Dedifferentiated amniotic fluid mesenchymal stem cell (primary cell): ENCODE data around the gene FHIT.
"Not testable (repeated sequence)": the region's sequence is repeated elsewhere in the genome, so short reads cannot be mapped to it uniquely, and the experiment has no call there.

Experiments
- DNase-seq: peaks from one replicate; pipeline ENCODE4 v3.0.0-alpha.2; 2016; ENCODE audit errors: extremely low spot score

The FHIT gene

DNA sequence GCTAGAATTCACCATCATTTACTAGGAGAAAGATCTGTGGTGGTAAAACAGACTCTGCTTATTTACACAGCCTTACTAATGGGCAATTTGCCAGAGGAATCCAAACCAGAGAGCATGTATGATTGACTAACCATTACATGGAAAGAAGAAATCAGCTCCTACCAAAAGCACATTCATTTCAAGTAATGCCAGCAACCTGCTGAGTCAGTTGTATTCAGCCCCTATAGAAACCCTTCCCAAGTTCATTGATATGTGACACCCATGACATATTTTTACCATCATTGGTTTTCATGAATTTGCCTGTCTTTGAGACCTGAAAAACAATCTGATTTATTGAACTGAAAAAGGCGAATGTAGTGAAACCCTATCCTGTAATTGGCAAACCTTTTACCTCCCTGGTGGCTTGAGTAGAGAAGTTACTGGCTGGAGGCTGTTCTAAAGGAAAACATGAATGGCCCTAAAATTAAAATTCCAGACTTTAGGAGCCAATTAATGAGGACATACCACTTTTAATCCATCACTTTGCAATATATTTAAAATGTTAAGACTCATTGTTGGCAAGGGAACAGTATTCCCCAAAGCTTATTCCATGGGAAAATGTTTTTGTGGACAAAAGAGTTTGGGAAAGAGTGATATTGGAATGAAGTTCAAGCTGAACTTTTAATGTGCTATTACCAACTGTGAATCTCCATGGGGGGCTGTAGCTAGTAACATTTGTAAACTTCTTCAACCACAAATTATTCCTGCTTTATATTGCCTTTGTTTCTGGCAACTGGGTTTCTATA is 542.9 kb downstream of the FHIT start:
- no peak for DNase-seq

DNA sequence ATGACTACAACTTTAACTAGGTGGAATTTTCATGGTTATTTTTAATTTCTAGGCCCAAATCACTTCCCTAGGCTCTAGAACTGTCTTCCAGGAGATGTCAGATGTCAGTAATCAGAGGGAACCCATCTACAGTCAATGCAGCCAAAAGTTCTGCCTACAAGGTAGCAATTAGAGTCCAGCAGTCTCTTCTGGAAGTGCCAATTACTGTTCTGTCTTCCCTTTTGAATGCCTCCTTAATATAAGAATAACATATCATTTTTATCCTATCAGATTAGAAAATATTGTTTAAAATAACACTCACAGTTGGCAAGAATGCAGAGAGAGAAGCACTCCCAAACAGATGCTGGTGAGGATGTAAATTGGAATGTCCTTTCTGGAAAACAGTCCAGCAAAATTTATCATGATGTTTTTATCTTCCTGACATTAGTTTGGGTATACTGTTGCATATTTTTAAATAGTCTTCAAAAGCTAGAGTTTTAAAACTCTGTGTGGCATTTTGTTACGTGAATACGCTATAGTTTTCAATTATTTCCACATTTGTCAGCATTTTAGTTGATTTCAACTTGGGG is 543.7 kb downstream of the FHIT start:
- DNase-seq, result no peak

DNA sequence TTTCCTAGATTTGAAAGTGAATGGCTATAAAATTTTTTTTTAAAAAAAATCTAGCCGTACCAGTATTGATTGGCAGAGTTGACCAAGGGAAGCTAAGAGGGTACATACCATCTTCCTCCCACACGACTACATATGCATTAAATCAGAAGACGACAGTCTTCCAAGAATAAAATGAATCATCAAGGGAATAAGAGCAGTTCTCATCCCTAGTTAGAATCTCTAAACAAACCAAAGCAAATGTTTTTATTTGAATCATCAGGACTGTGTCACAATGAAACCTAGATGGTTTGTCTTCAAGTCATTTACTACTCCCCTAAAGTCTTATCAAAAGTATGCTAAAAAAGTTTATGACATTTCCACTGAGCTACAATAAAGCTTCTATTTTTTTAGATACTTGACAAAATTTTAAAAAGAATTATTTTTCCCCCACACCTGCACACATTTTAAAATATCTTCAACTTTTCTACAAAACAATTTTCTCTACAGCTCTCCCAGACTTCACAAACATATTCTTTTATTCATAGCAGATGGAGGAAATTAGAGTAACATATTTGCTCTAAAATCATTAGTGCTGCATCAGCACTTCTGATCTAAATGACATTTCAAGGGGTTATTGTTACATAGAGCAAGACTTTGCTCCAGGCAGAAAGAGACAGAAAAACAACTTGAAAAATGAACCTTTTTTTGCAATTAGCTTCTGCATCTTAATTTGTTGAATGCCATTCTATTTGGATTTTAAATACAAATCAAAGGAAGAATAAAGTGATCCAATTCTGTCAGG is 547.1 kb downstream of the FHIT start:
- DNase-seq, result no peak

DNA sequence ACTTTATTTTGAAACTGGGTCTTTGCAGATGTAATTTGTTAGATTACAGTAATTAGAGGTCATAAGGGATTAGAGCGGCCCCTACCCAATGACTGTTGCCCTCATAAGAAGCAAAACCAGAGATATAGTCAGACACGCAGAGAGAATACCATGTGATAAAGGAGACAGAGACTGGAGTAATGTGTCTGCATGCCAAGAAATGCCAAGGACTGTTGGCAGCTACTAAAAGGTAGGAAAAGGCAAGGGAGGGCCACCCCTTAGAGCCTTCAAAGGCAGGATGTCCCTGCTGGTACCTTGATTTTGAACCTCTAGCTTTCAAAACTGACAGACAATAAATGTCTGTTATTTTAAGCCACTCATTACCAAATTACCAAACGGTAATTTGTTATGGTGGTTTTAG is 548.2 kb downstream of the FHIT start:
- DNase-seq, result no peak

DNA sequence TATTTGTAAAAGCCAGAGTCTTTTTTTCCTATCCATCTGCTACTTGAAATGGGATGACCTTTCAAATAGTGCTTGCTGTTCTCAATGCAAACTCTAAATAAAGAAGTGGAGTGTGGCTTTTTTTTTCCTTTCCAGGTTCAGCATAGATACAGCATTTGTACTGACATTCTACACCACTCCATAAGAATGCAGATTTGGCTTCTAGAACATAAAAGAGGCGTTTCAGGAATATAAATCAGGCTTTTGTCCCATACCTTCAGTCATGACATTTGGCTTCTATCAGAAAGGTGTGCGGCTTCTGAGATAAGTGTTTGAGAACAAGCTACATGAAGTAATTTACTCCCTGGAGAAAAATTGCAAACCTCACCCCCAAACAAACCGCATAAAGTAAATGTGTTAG is 553.1 kb downstream of the FHIT start:
- DNase-seq, result no peak

DNA sequence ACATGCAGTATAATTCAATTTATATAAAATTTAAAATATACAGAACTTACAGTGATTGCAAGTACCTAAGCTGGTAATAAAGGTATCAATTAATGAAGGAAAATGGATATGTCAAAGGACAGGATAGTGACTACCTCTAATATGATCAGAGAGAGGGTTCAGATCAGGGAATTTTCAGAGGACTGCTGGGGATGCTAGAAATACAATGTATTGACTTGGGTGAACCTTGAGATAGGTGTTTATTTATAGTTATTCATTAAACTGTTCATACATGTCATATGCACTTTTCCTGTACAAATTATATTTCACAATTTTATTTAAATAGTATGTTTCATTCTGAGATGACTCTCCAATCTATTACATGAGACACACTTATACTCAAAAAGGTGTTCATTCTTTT is 554.1 kb downstream of the FHIT start:
- DNase-seq, result no peak

DNA sequence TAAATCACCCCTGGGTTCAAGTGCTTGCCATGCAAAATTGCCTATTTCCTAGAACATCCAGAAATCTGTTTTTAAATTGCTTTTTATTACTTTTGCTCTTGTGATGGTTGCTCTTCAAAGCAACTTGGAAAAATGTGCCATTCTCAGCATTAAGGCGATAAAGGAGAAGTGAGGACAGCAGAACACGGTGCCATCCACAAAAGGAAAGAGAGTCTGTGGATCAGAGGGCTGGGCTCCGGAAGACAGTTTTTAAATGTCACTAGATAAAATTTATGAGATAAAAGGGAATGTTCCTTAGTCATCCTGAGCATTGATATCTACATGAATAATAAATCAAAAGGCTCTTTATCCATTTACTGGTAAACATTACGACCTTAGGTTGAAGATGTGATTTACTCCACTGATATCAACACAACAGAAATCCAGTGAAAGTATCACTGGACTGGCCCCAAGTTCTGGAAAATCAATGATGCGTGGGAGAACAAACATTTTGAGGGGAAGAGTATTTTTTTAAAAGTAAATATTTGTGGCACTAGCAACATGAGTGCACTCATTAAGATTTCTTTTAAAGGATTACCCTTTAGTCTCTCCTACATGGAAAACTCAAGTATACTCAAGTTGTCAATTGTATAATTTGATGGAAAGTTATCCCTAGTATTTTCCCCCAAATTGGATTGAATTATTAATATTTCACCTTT is 554.7 kb downstream of the FHIT start:
- no peak for DNase-seq

DNA sequence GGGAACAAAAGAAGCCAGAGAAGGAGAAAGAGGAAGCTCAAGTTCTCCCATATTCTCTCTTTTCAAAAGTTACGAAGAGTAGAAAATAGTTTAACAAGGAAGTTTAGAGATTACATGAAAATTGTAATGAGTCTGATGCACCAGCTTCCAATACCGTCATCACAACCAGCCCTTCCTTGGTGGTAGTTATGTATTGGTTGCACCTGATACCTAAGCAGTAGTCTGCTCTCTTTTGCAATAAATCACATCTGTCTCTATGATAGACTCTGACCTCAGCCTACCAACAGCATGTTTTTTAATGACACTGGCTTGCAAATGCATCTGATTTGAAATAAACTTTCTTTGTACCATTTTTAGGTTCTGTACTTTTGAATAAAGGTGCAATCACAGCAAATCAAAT is 575.8 kb downstream of the FHIT start:
- no peak for DNase-seq

DNA sequence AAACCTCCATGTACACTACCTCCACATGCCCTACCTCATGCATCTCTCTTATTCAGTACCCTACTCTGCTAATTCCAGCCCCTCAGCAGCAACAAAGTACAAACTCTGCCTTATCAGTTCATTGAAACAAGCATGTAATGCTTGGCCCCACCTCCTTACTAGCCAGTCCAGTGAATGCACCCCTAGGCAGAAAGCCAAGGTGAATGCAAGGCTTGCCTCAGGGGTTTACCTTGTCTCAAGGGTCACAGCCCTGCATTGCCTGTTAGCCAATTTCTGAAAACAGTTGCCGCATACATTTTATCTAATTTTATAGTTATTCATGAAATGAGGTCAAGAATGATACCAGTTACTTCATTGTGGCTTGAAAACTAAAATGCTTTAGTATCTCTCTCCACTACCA is 576.4 kb downstream of the FHIT start:
- no peak for DNase-seq

DNA sequence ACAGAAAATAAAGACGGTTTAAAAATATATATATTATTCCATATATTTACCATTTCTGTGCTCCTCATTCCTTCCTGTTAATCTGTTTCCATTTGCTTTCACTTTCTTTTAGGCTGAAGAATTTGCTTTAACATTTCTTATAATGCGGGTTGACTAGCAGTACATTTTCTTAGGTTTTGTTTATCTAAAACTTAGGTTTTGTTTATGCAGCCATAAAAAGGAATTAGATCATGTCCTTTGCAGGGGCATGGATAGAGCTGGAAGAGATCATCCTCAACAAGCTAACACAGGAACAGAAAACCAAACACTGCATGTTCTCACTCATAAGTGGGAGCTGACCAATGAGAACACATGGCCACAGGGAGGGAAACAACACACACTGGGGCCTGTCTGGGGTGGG is 578.1 kb downstream of the FHIT start:
- DNase-seq, result no peak

DNA sequence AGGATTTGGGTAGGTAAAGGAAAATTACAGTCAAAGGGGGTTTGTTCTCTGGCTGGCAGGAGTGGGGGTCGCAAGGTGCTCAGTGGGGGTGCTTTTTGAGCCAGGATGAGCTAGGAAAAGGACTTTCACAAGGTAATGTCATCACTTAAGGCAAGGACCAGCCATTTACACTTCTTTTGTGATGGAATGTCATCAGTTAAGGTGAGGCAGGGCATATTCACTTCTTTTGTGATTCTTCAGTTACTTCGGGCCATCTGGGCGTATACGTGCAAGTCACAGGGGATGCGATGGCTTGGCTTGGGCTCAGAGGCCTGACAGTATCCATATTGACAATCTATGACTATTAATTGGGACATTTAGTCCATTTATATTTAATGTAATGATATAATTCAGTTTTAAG is 578.9 kb downstream of the FHIT start:
- not testable (repeated sequence) for DNase-seq

DNA sequence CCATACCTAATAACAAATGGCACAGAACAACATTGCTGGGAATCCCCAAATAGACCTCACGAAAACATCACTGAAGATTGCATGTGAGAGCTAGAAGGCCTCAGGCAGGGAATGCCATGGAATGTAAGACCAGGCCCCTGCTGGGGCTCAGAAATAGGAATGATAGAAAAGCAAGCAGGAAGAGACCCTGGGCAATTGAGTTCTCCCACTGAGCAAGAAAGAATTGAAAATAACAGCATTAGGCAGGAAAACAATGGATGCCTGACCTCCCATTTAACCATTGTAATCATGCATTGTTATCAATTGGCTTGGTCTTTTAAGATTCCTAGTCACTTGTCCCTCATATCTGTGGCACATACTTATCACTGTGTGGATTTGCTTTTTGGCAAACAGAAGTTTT is 581.6 kb downstream of the FHIT start:
- no peak for DNase-seq

DNA sequence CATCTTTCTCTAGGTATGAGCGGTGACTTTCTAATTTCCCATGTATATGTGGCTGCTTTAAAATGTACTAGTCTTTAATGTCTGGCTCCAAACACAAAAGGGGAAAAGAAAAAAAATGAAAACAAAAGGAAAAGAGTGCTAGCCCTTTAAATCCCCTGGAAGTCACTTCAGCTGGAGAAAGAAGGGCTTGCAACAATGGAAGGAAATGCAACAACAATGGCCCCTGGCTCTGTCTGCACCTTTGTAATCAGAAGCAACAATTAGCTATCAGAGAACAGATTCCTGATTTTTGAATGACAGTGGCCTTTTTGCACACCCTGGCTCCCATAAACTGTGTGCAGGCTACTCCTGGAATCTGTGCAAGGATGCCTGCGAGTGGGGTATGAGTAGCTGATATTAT is 591.2 kb downstream of the FHIT start:
- no peak for DNase-seq

DNA sequence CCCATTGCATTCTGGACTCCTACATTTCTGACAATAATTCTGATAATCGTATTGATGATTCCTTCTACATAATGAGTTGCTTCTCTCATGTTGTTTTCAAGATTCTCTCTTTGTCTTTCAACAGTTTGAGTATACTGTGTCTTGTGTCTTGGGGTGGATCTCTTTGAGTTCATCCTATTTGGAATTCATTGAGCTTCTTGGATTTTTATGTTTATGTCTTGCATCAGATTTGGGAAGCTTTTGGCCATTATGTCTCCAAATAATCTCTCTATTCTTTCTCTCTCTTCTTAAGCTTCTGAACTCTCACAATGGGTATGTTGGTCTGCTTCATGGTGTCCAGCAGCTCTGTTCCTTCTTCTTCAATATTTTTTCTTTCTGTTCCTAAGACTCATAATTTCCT is 592.2 kb downstream of the FHIT start:
- DNase-seq, result no peak

DNA sequence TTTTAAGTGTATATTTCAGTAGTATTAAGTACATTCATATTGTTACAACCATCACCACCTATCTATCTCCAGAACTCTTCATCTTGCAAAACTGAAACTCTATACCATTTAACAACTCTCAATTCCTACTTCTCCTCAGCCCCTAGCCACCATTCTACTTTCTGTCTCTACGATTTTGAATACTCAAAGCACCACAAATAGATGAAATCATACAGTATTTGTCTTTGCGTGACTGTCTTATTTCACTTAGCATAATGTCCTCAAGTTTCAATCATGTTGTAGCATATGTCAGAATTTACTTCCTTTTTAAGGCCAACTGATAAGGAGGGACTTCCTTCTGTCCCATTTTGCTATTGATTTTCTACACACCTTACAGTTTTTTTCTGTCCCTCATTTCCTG is 593.3 kb downstream of the FHIT start:
- DNase-seq, result no peak

DNA sequence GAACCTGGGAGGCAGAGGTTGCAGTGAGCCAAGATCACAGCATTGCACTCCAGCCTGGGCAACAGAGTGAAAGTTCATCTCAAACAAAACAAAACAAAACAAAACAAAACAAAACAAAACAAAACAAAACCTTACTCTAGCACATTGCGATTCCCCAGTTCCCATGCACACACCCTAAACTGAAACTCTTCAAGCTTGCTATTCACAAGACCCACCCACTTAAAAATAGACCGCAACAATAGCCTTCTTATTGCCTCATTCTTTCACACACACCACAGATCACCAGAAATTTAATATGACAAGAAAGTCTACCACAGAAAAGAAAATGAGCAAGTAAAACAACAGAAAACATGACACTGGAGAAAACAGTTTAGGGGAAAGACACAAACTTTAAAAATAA is 598.4 kb downstream of the FHIT start:
- DNase-seq, result no peak

DNA sequence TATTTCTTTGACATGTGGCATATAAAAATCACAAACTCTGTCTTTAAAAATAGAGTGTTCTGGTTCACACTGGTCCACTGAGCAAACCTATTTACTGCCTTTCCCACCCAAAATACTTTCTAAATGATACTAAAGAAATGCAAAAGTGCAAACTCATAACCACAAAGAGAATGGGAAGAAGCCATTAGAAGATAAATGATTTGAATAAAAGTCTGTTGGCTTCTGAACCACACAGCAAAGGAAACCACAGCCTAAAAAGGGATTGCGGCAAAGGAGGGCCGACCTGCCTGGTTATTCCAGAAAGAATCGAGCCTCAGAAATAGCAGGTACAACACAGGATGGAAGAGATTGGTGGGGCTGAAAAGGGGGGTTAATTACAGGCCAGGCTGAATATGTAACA is 599.5 kb downstream of the FHIT start:
- DNase-seq, result no peak

DNA sequence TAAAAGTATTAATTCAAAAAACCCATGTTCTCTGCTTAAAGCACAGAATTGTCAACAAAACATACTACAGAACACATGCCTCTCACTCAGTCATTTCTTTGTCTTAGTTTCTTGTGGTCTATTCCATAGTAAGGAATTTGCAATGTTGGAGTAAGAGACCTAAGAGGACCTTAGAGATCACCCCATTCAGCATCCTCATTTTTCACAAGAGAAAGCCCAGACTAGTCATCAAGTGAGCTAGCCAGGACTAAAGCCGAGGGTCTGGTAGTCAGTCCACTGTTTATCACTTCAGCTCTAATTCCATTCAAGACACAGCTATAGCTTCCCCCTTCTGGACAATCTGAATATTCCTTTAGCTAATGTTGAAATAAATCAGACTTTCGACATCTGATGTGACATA is 601.1 kb downstream of the FHIT start:
- no peak for DNase-seq

DNA sequence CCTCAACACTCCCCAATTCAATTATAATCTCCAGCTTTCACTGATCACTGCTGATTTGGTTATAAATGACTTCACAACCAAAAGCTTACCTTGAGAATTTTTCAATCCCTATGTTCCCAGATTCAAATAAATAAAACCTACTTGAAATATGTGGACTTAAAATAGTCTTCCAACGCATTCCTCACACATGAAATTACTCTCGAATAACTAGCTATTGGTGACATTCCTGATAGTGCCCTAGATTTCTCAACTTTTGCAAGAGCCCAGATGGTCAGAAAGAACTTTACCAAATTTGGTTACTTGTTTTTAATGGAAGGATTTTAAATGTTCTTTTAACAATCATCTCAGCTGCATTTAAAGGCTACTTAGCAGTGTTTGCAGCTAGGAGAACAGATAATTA is 605.5 kb downstream of the FHIT start:
- no peak for DNase-seq

DNA sequence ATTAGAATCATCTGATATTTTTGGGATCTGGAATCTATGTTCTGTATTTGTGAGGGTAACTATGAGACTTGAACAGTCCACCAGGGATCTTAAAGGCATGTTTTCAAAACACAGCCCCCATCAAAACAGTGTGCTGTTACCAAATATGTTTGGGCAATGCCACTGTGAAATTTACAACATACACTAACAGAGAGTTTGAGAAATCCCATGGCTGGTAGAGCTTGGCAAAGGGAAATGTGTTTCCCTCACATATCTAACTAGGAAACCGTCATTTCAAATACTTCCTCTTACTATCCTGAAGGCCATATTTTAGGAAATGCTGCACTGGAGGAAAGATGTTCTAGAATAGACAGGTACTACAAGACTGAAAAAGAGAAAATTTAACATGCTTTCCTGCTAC is 607.4 kb downstream of the FHIT start:
- no peak for DNase-seq

DNA sequence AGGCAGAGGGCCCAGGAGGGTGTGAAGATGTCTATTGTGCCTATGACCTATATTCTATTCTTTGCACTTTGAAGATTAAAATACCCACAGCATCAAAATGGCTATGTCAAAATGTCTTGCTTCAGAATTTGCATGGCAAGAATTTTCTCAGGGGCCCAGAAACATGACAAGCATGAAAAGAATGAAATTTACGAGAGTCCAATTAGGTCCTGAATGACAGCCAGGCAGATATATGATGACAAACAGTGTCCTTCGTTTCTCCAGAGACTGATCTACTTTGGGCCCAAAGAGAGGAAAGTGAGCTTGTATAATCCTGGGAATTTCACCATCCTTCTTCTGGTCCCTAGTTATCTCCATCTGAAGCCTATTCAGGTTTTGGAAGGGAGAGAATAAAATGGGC is 609.9 kb downstream of the FHIT start:
- no peak for DNase-seq

DNA sequence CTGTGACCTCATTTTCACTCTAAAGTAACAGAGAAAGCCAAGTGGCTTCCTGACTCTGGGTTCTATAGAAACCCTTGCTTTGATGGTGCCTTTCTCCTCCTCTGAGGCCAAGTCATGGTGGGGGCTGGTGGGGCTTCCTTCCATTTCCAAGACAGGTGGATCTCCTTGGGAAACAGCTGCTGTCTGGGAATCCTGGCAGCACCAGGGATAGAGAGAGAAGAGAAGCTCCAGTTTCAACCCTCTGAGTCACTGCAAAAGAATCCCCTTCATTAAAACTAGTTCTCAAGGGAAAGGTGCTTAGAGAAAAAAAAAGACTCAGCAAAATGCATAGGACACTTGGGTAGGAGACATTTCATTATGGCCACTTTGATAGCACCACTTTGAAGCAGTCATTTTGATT is 614.4 kb downstream of the FHIT start:
- DNase-seq, result no peak

DNA sequence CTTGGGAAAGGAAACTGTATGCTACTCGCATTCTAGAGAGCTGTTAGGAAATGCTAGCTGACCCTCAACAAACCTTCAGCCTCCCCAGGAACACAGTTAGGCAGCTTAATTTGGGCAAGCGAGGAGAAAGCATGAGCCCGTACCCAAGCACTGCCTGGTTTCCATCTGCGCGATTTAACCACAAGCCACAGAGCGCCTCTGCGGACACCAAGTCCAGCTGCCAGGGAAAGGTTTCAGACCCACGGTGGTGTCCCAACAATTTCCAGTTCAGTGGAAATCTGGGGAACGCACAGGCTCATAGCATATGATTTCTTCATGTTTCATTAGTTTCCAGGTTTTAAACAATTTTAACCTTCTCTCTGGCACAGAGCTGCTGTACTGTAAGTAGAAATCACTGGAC is 617.6 kb downstream of the FHIT start:
- DNase-seq, result no peak
